ENCODE measurements around the gene BGLAP. TPM values are rescaled to one million over a fixed set of nuclear protein-coding genes. Genes with fewer than 3 reads are reported as not detected.

BGLAP gene
- polyA plus RNA-seq, 1 of the 3 experiments (the other 2 are of a cell fraction) = 1.1 TPM

DNA sequence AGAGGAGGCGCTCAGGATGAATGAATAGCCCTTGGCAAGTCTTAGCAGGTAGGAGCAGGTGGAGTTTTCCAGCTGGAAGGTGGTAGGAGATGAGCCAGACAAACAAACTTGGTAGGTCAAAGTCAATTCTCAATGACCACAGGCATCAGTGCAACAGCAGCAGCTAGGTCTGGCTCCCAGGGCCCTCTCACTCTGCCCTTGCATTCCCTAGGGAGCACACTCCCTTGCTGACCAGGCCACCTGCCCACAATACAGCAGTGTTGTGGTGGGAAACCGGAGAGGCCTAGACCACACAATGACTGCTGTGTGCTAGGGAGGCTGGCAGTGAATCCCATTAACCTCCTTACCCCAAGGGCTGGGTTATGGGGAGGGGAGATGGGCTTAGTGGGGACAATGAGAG, 18.9 kb downstream of the BGLAP start:
- Histone ChIP-seq H3F3A (replicated peaks; ENCODE audit: insufficient read depth) (peaks cover 22% of the 10 kb centered on the region), H3K36me3 (replicated peaks in 1 of 2; ENCODE audit: control insufficient read depth in 1 of 2, insufficient read depth in 2 of 2, low read length in 1 of 2) (peaks cover 72 to 73% of the 10 kb centered on the region in 2 experiments), H3K9me2 (no peaks in the 10 kb centered on the region), H4K20me1 (ENCODE audit: insufficient read depth) (peaks cover 13% of the 10 kb centered on the region; the same call in 1 of the 2 replicates), H3K4me3 (ENCODE audit: low read depth in 2 of 2, low read length in 1 of 2) (no peak overlapping the region), H3K4me2 (no peak overlapping the region), H3K9me3 (no peaks in the 10 kb centered on the region), H3K9ac (no peak overlapping the region), H3K4me1 (ENCODE audit: control insufficient read depth in 1 of 2, insufficient read depth in 2 of 2, low read depth in 1 of 2, low read length in 1 of 2) (peaks cover 11 to 27% of the 10 kb centered on the region in 2 experiments; a peak in 3 of 4 replicates), H3K27me3 (ENCODE audit: insufficient read depth) (no peaks in the 10 kb centered on the region), H3K27ac (ENCODE audit: low read depth in 2 of 2, low read length in 1 of 2) (no peak overlapping the region; a peak in 1 of 4 replicates), H2AFZ (ENCODE audit: low read depth) (no peak overlapping the region), H3K79me2 (ENCODE audit: insufficient read depth) (peaks cover 7% of the 10 kb centered on the region; the same call in 1 of the 2 replicates)
- DNase-seq = no peak
- CTCF ChIA-PET = interaction anchor here (1.0 to 3.6 kb wide), 16 partner anchors 11 to 169 kb away, joined by 3 to 35 read pairs (median 8); partner anchors contain the start of genes BGLAP, GLMP and SMG5
- WGBS (ENCODE audit: low lambda C conversion rate) = 100% methylated on average over 2 of the region's 2 CpGs
- TF ChIP-seq EZH2phosphoT487 (IDR thresholded peaks at IDR 0.05; ENCODE audit: borderline replicate concordance, low read depth) (no peak), YY1 (IDR thresholded peaks at IDR 0.05; ENCODE audit: low read depth) (no peak), TCF12 (IDR thresholded peaks at IDR 0.05) (no peak), FOSL2 (IDR thresholded peaks at IDR 0.05; ENCODE audit: borderline replicate concordance, low read depth) (no peak), GATA2 (CRISPR knock-in tag; IDR thresholded peaks at IDR 0.05) (no peak), REST (IDR thresholded peaks at IDR 0.05; ENCODE audit: low read depth, low read length) (no peak), CHD2 (IDR thresholded peaks at IDR 0.05; ENCODE audit: low read length, partially characterized antibody) (no peak), EP300 (IDR thresholded peaks at IDR 0.05; ENCODE audit: borderline replicate concordance in 1 of 2, low read depth in 1 of 2, low read length in 1 of 2) (no peak), FOXM1 (IDR thresholded peaks at IDR 0.05; ENCODE audit: low read depth) (no peak), TEAD4 (IDR thresholded peaks at IDR 0.05; ENCODE audit: borderline replicate concordance, insufficient read depth) (no peak), NRF1 (IDR thresholded peaks at IDR 0.05; ENCODE audit: low read depth, low read length) (no peak), PBX3 (IDR thresholded peaks at IDR 0.05) (no peak), MXI1 (IDR thresholded peaks at IDR 0.05; ENCODE audit: low read depth, low read length) (no peak), SMC3 (IDR thresholded peaks at IDR 0.05; ENCODE audit: low read depth, low read length) (no peak), MAX (IDR thresholded peaks at IDR 0.05; ENCODE audit: low read depth) (no peak), RXRA (IDR thresholded peaks at IDR 0.05; ENCODE audit: borderline replicate concordance, low read depth) (no peak), ELF1 (IDR thresholded peaks at IDR 0.05) (no peak), GABPA (IDR thresholded peaks at IDR 0.05; ENCODE audit: low read depth) (no peak)
- TF ChIP-seq, protein P1, sequence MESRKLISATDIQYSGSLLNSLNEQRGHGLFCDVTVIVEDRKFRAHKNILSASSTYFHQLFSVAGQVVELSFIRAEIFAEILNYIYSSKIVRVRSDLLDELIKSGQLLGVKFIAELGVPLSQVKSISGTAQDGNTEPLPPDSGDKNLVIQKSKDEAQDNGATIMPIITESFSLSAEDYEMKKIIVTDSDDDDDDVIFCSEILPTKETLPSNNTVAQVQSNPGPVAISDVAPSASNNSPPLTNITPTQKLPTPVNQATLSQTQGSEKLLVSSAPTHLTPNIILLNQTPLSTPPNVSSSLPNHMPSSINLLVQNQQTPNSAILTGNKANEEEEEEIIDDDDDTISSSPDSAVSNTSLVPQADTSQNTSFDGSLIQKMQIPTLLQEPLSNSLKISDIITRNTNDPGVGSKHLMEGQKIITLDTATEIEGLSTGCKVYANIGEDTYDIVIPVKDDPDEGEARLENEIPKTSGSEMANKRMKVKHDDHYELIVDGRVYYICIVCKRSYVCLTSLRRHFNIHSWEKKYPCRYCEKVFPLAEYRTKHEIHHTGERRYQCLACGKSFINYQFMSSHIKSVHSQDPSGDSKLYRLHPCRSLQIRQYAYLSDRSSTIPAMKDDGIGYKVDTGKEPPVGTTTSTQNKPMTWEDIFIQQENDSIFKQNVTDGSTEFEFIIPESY (IDR thresholded peaks at IDR 0.05; ENCODE audit: borderline replicate concordance, low read depth) = no peak
- TF ChIP-seq, protein P2, sequence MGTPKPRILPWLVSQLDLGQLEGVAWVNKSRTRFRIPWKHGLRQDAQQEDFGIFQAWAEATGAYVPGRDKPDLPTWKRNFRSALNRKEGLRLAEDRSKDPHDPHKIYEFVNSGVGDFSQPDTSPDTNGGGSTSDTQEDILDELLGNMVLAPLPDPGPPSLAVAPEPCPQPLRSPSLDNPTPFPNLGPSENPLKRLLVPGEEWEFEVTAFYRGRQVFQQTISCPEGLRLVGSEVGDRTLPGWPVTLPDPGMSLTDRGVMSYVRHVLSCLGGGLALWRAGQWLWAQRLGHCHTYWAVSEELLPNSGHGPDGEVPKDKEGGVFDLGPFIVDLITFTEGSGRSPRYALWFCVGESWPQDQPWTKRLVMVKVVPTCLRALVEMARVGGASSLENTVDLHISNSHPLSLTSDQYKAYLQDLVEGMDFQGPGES (IDR thresholded peaks at IDR 0.05; ENCODE audit: low read depth, low read length) = no peak
- POLR2A ChIA-PET = interaction anchor here (0.9 to 1.8 kb wide), 2 partner anchors 19 to 48 kb away, joined by 4 to 9 read pairs; partner anchors contain the start of genes BGLAP and PMF1
